HUES6 (cell line): ENCODE results near the gene RARRES1.

Experiments used
- H3K27ac ChIP-seq: 2 replicates; pipeline ENCODE4 v1.7.0; 2013; ENCODE audit warnings: low read depth, mild to moderate bottlenecking, low read length, inconsistent platforms
- H3K27me3 ChIP-seq: 2 replicates; pipeline ENCODE4 v1.6.1; 2013; ENCODE audit warnings: low read length; ENCODE audit not compliant: control insufficient read depth, insufficient read depth
- H3K36me3 ChIP-seq: 2 replicates; pipeline ENCODE4 v1.6.1; 2013; ENCODE audit warnings: low read length; ENCODE audit not compliant: control insufficient read depth, insufficient read depth
- H3K4me1 ChIP-seq: 2 replicates; pipeline ENCODE4 v1.6.1; 2013; ENCODE audit warnings: low read length; ENCODE audit not compliant: control insufficient read depth, insufficient read depth
- H3K4me3 ChIP-seq: 2 replicates; pipeline ENCODE4 v1.5.1; 2013; ENCODE audit warnings: low read depth, low read length
- H3K9ac ChIP-seq: one replicate; pipeline ENCODE4 v1.6.1; 2013; ENCODE audit warnings: mild to moderate bottlenecking, low read length
- H3K9me3 ChIP-seq: 2 replicates; pipeline ENCODE4 v1.6.1; 2013; ENCODE audit warnings: low read depth, low read length; ENCODE audit not compliant: control insufficient read depth, insufficient read depth

Gene RARRES1

DNA sequence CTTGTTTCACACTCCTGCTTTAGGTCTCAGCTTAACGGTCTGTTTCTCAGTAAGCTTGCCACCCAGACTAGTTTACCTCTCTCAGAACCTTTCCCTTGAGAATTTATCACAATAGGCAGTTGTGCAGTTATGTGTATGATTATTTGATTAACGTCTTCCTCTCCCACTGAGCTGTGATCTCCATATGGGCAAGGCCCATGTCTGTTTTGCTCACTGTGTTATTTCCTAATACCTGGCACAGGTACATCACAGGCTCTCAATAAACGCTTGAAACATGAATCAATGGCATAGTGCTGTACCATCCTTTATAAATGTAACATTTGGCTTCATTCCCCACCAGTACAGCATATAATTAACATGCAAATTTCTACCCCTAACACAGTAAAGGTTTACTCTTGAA is 29.1 kb upstream of the RARRES1 start:
- H3K4me3 ChIP-seq: no peak overlapping the region
- no peaks in the 10 kb centered on the region for H3K4me1 ChIP-seq
- H3K36me3 ChIP-seq: no peaks in the 10 kb centered on the region
- H3K9ac ChIP-seq: no peak overlapping the region
- H3K27me3 ChIP-seq: no peaks in the 10 kb centered on the region
- H3K9me3 ChIP-seq: no peaks in the 10 kb centered on the region
- no peak overlapping the region for H3K27ac ChIP-seq

DNA sequence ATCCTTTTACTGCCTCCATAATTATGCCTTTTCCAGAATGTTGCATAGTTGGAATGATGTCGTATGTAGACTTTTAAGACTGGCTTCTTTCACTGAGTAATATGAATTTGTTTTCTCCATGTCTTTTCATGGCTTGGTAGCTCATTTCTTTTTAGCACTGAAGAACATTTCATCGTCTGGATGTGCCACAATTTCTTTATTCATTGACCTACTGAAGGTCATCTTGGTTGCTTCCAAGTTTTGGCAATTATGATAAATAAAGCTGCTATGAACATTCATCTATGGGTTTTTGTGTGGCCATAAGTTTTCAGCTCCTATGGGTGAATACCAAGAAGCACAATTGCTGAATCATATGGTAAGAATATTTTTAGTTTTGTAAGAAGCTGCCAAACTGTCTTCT is 23.2 kb upstream of the RARRES1 start:
- no peak overlapping the region for H3K4me3 ChIP-seq
- H3K4me1 ChIP-seq: no peaks in the 10 kb centered on the region
- H3K27me3 ChIP-seq: no peaks in the 10 kb centered on the region
- H3K36me3 ChIP-seq: no peaks in the 10 kb centered on the region
- no peaks in the 10 kb centered on the region for H3K9me3 ChIP-seq
- no peak overlapping the region for H3K9ac ChIP-seq
- no peak overlapping the region for H3K27ac ChIP-seq

DNA sequence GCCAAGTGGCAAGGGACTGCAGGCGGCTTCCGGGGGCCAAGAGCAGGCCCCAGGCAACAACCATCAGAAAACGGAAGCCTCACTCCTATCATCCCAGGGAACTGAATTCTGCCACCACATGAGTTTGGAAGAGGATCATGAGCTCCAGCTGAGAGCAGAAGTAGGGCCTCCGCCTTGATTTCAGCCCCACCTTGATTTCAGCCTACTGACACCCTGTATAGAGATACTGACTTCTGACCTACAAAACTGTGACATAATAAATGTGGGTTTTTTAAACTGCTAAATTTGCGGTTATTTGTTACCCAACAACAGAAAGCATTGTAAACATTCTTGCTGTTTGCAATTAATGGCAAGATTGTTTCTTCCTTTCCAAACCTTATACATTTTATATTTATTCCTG is 21.6 kb upstream of the RARRES1 start:
- H3K27me3 ChIP-seq: no peaks in the 10 kb centered on the region
- no peak overlapping the region for H3K27ac ChIP-seq
- no peak overlapping the region for H3K9ac ChIP-seq
- H3K4me1 ChIP-seq: no peaks in the 10 kb centered on the region
- no peaks in the 10 kb centered on the region for H3K9me3 ChIP-seq
- H3K4me3 ChIP-seq: no peak overlapping the region
- no peaks in the 10 kb centered on the region for H3K36me3 ChIP-seq

DNA sequence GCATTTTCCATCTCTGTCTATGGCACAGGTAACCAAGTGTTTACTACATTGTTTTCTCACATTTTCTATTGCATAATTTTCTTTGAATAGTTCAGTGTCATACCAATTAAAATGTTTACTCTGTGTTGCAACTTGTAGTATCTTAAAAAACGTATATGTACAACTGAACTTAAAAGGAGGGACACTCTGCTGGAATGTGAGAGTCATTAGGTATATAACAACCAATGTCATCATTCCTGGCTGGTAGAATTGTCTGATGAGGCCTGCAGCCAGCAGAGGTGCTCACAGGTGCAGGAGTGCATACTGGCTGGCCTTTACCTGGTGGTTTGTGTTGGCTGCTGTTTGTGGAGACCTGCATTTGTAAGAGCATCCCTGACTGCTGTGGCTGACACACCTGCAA is 19.1 kb upstream of the RARRES1 start:
- Histone ChIP-seq H3K9ac (no peak overlapping the region), H3K36me3 (no peaks in the 10 kb centered on the region), H3K27me3 (no peaks in the 10 kb centered on the region), H3K4me3 (no peak overlapping the region), H3K9me3 (no peaks in the 10 kb centered on the region), H3K27ac (no peak overlapping the region), H3K4me1 (no peaks in the 10 kb centered on the region)

DNA sequence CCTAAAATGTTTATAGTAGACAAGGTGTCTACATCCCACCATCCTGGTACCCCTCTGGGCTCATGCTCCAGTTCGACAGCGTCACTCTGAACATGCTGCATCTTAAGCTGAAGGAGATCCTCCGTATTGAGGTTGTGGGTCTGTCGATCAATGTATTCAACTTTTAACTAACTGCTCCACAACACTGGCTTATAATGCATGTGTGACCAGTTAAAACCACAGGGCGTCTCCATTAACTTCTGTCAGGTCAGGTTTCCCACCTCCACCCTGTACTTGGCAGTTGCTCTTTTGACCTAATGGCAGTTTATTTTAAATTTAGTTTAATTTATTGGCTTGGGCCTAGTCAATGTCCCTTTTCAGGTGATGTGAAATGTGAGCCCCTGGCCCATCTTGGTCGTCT is 17.8 kb upstream of the RARRES1 start:
- H3K4me1 ChIP-seq: no peaks in the 10 kb centered on the region
- no peaks in the 10 kb centered on the region for H3K36me3 ChIP-seq
- H3K9ac ChIP-seq: no peak overlapping the region
- H3K27ac ChIP-seq: no peak overlapping the region
- H3K4me3 ChIP-seq: no peak overlapping the region
- no peaks in the 10 kb centered on the region for H3K27me3 ChIP-seq
- no peaks in the 10 kb centered on the region for H3K9me3 ChIP-seq

DNA sequence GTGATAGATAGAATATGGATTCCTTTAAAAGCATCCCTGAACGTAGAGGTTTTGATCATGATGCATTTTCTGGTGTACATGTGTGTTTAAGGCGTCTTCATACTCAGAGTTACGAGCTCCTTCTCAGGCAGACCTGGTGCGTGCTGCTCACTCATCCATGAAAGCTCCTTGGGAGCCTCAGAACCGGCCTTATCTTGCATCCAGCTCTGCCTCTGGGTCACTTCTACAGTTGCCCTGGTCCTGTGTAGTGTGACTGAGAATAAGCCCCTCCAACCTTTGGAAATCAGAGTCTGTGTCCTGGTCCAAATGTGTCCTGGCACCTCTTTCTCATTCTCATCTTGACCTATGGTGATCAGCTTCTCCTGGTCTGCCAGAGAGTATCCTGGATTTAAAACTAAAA is 17.3 kb upstream of the RARRES1 start:
- no peak overlapping the region for H3K9ac ChIP-seq
- H3K36me3 ChIP-seq: no peaks in the 10 kb centered on the region
- H3K27ac ChIP-seq: no peak overlapping the region
- H3K4me1 ChIP-seq: no peaks in the 10 kb centered on the region
- H3K9me3 ChIP-seq: no peaks in the 10 kb centered on the region
- H3K4me3 ChIP-seq: no peak overlapping the region
- H3K27me3 ChIP-seq: no peaks in the 10 kb centered on the region

DNA sequence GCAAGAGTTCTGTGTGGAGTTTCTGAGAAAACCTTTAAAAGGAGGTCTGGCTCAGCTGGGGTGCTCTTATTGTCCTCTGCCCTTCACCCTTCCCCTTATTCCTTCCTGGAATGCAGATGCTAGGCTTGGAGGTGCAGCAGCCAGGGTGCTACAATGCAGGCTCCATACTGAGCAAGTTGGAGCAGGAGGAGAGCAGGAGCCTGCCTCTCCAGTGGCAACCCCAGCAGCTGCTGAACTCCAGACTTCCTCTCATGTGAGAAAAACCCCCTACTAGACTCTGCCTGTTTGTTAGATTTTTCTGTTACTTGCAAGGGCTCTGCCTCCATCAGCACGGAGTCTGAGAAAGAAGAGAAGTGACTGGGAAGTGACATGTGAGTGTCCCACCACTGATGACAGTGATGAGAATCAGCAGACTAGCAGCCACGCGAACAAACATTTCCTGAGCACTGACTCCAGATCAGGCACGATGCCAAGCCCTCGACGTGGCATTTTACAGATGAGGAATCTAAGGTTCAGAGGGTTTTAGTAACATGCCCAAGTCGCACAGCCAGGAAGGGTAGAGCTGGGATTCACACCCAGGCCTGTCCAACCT is 16.1 kb upstream of the RARRES1 start:
- H3K9ac ChIP-seq: no peak overlapping the region
- H3K4me3 ChIP-seq: no peak overlapping the region
- no peaks in the 10 kb centered on the region for H3K36me3 ChIP-seq
- no peaks in the 10 kb centered on the region for H3K27me3 ChIP-seq
- no peak overlapping the region for H3K27ac ChIP-seq
- no peaks in the 10 kb centered on the region for H3K9me3 ChIP-seq
- no peaks in the 10 kb centered on the region for H3K4me1 ChIP-seq

DNA sequence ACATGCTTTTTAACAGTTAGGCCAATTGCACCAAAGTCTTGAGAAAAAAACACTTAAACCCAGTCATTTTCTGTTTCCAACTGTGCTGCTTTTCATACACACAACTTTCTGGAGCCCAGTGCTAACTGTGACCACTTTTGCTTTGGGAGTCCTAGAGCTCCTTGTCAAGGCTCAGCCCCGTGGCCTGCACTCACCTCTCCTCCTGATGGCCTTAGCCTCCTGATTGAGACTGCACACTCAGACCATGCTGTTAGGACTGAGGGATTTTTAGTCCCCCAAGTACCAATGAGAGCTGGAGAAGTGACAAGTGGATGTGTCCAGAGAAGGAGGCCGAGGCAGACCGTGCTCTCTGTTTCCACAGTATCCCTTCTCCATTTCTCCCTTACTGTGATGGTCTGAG is 15.2 kb upstream of the RARRES1 start:
- H3K9me3 ChIP-seq: no peaks in the 10 kb centered on the region
- no peaks in the 10 kb centered on the region for H3K4me1 ChIP-seq
- no peak overlapping the region for H3K9ac ChIP-seq

DNA sequence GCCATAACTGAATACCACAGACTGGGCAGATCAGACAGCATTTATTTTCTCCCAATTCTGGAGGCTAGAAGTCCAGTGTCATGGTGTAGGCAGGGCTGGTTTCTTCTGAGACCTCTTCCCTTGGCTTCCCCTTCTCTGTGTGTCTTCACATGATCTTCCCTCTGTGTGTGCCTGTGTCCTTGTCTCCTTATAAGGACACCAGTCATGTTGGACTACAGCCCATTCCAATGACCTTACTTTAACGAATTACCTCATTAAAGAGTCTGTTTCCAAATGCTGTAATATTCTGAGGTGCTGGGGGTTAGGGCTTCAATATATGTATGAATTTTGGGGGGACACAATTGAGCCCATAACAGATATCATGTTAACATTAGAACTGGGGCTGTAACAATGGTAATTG is 13.3 kb upstream of the RARRES1 start:
- Histone ChIP-seq H3K4me3 (no peak overlapping the region), H3K27ac (no peak overlapping the region), H3K27me3 (no peaks in the 10 kb centered on the region), H3K9me3 (no peaks in the 10 kb centered on the region), H3K9ac (no peak overlapping the region), H3K36me3 (no peaks in the 10 kb centered on the region), H3K4me1 (no peaks in the 10 kb centered on the region)

More for the DNA sequence above, 15.2 kb upstream of the RARRES1 start:
- H3K27ac ChIP-seq: no peak overlapping the region
- H3K36me3 ChIP-seq: no peaks in the 10 kb centered on the region
- H3K4me3 ChIP-seq: no peak overlapping the region
- no peaks in the 10 kb centered on the region for H3K27me3 ChIP-seq

DNA sequence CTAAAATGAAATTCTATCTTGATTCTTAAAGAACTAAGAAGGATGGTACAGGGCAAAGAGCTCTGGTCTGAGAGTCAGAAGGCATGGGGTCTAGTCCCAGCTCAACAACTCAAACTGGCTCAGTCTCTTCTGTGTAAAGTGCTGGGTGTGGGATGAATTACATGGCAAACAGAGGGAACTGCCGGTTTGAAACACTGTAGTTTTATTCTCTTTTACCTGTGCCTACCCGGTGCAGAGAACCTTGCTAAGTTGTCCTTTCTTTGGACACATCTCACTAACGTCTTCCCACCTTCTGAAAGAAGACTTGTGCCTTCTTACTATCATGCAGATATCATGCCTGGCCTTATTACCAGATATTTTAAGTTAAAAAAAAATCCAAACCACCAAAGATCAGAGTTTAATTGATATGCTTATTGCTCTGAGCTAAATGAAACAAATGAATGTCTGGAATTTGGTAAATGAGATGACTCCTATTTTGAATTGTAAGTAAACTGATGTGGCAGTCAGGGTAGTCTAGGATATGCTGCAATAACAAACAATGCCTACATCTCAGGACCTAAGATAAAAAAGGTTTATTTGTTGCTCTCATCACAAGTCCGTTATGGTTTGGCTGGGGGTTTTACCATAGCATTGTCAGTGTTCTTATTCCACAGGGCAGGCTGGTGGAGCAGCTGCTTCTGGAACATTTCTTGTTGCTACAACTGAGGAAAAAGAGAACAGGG is 12.5 kb upstream of the RARRES1 start:
- no peaks in the 10 kb centered on the region for H3K9me3 ChIP-seq
- no peak overlapping the region for H3K27ac ChIP-seq
- no peak overlapping the region for H3K9ac ChIP-seq

DNA sequence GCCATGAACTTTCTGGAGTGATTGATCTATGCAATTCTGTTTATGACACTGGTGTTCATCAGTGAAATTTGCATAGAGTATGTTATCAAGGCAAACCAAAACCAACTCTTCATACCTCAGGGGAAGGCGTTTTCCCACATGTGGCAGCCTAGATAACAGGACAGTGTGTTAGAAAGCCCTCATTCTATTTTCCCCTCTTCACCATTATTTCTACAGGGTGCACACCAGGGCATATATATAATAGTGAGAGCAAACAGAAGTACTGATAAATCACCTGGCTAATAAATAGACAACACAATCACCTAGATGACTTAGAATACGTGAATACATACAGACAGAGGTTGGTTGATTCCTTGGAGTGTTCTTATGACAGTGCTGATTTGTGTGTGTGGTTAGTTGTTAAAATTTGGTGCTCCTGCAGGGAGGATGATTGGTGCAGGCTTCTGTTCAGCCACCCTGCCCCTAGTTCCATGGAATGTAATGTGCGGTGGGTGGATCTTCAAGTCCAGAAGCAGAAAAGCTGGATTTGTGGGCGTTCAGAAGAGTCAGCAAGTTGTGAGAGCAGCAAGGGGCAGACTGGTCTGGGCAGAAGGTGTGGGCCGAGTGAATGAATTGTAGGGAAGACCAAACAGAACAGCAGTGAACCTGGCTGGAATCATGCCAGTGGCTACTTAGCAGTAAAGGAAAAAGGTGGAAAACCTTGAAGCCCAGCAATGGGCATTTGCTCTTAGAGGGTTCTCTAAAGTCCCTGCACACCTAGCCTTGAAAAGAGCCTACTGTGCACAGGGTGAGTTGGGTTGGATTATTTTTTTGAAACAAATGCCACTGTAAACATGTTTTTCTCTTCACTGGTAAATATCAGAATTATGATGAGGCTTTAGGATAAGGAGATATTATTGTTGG is 11.7 kb upstream of the RARRES1 start:
- no peaks in the 10 kb centered on the region for H3K9me3 ChIP-seq
- H3K27me3 ChIP-seq: no peaks in the 10 kb centered on the region
- no peak overlapping the region for H3K27ac ChIP-seq
- no peaks in the 10 kb centered on the region for H3K36me3 ChIP-seq
- no peak overlapping the region for H3K9ac ChIP-seq
- no peaks in the 10 kb centered on the region for H3K4me1 ChIP-seq
- H3K4me3 ChIP-seq: no peak overlapping the region

More for the DNA sequence above, 12.5 kb upstream of the RARRES1 start:
- Histone ChIP-seq H3K4me1 (no peaks in the 10 kb centered on the region), H3K27me3 (no peaks in the 10 kb centered on the region), H3K4me3 (no peak overlapping the region), H3K36me3 (no peaks in the 10 kb centered on the region)
